IMR-90 (cell line): ENCODE results near the gene CDC42EP3. TPM values are rescaled to one million over a fixed set of nuclear protein-coding genes. Genes with fewer than 3 reads are reported as not detected.

Source experiments
- ATAC-seq: fragments of 200-7000 bp; cut with Tn5 transposase; 2 replicates; pipeline ENCODE4 v1.9.1; 2020; ENCODE audit warnings: low read depth, mild to moderate bottlenecking, moderate library complexity
- BruUV-seq: library from RNA; stranded (reverse); fragments of 400-500 nt; replicated peaks from 2 replicates; lab custom pipeline; 2021; lab: Mats Ljungman, UMichigan
- CTCF ChIA-PET: fragments of 300-600 bp; formaldehyde crosslinking; extraction: SDS; loops from one replicate; lab custom pipeline; 2021; ENCODE audit warnings: antibody characterized with exemption; lab: Yijun Ruan, JAX
- POLR2A ChIA-PET: fragments of 300-600 bp; sonication (Branson Sonifier 250); formaldehyde crosslinking; loops from one replicate; lab custom pipeline; 2022; ENCODE audit warnings: antibody characterized with exemption; ENCODE audit not compliant: unreplicated experiment; lab: Charles Lee
- DNase-seq: peaks from one replicate; pipeline ENCODE4 v3.0.0; 2013
- H2AFZ ChIP-seq: replicated peaks from 2 replicates; pipeline ENCODE3; 2013; ENCODE audit warnings: low read length, mild to moderate bottlenecking; ENCODE audit not compliant: poor library complexity
- H2AK5ac ChIP-seq: 2 replicates; pipeline ENCODE4 v1.6.1; 2013; ENCODE audit warnings: low read depth, low read length, inconsistent platforms
- H2AK9ac ChIP-seq: replicated peaks from 2 replicates; pipeline ENCODE3; 2013; ENCODE audit warnings: mild to moderate bottlenecking, low read depth, low read length, moderate library complexity; ENCODE audit not compliant: poor library complexity
- H2BK120ac ChIP-seq: 2 replicates; pipeline ENCODE4 v1.6.1; 2013; ENCODE audit warnings: low read depth, low read length, inconsistent platforms
- H2BK15ac ChIP-seq: 3 replicates; pipeline ENCODE4 v1.6.1; 2013; ENCODE audit warnings: low read depth, low read length, inconsistent platforms
- H2BK20ac ChIP-seq: 2 replicates; pipeline ENCODE4 v1.6.1; 2013; ENCODE audit warnings: low read depth, mild to moderate bottlenecking, inconsistent platforms, low read length, moderate library complexity
- H2BK5ac ChIP-seq: 2 replicates; pipeline ENCODE4 v1.6.1; 2013; ENCODE audit warnings: mild to moderate bottlenecking, low read depth, low read length, inconsistent platforms; ENCODE audit not compliant: poor library complexity, severe bottlenecking
- H3K14ac ChIP-seq: replicated peaks from 2 replicates; pipeline ENCODE4 v1.6.1; 2013; ENCODE audit warnings: low read depth, low read length, inconsistent platforms
- H3K18ac ChIP-seq: 2 replicates; pipeline ENCODE4 v1.6.1; 2013; ENCODE audit warnings: low read depth, low read length, control low read depth
- H3K23ac ChIP-seq: 2 replicates; pipeline ENCODE4 v1.6.1; 2013; ENCODE audit warnings: low read depth, low read length, inconsistent platforms
- H3K27ac ChIP-seq: 2 replicates; pipeline ENCODE4 v1.5.1; 2013; ENCODE audit warnings: mild to moderate bottlenecking, control low read depth, low read length; ENCODE audit not compliant: insufficient read depth
- H3K27me3 ChIP-seq: 2 replicates; pipeline ENCODE4 v1.6.1; 2013; ENCODE audit warnings: low read length; ENCODE audit not compliant: control insufficient read depth, insufficient read depth
- H3K36me3 ChIP-seq: 2 replicates; pipeline ENCODE4 v1.6.1; 2013; ENCODE audit warnings: low read length, mixed read lengths; ENCODE audit not compliant: control insufficient read depth, insufficient read depth
- H3K4ac ChIP-seq: 2 replicates; pipeline ENCODE4 v1.6.1; 2013; ENCODE audit warnings: low read depth, low read length, inconsistent platforms
- H3K4me1 ChIP-seq: 2 replicates; pipeline ENCODE4 v1.6.1; 2013; ENCODE audit warnings: low read length, mixed read lengths; ENCODE audit not compliant: control insufficient read depth, insufficient read depth
- H3K4me2 ChIP-seq: 2 replicates; pipeline ENCODE4 v1.6.1; 2013; ENCODE audit warnings: low read depth, mild to moderate bottlenecking, control low read depth, low read length, moderate library complexity
- H3K4me3 ChIP-seq: 2 replicates; pipeline ENCODE4 v1.5.1; 2013; ENCODE audit warnings: low read depth, mild to moderate bottlenecking, control low read depth, low read length, moderate library complexity; ENCODE audit not compliant: insufficient read depth
- H3K56ac ChIP-seq: 2 replicates; pipeline ENCODE4 v1.6.1; 2013; ENCODE audit warnings: low read length, inconsistent platforms; ENCODE audit not compliant: insufficient read depth; ENCODE audit errors: extremely low read depth
- H3K79me1 ChIP-seq, 2 experiments: 2 replicates each; pipeline ENCODE4 v1.6.1; 2013; ENCODE audit warnings: low read length in 2 of 2, inconsistent platforms in 1 of 2, low read depth in 1 of 2
- H3K9ac ChIP-seq: 2 replicates; pipeline ENCODE4 v1.6.1; 2013; ENCODE audit warnings: low read depth, low read length, control low read depth
- H3K9me1 ChIP-seq: 2 replicates; pipeline ENCODE4 v1.6.1; 2013; ENCODE audit warnings: low read length, inconsistent platforms; ENCODE audit not compliant: insufficient read depth
- H3K9me3 ChIP-seq: 2 replicates; pipeline ENCODE4 v1.6.1; 2013; ENCODE audit warnings: low read length; ENCODE audit not compliant: control insufficient read depth, insufficient read depth
- H4K20me1 ChIP-seq: 2 replicates; pipeline ENCODE4 v1.6.1; 2013; ENCODE audit warnings: low read length, inconsistent platforms; ENCODE audit not compliant: insufficient read depth
- H4K5ac ChIP-seq: 2 replicates; pipeline ENCODE4 v1.6.1; 2013; ENCODE audit warnings: mild to moderate bottlenecking, low read depth, low read length, control low read depth
- H4K8ac ChIP-seq, 2 experiments: 2 replicates each; pipeline ENCODE4 v1.6.1; 2013; ENCODE audit warnings: low read depth in 2 of 2, low read length in 2 of 2, control low read depth in 1 of 2, inconsistent platforms in 1 of 2
- H4K91ac ChIP-seq: 2 replicates; pipeline ENCODE4 v1.6.1; 2013; ENCODE audit warnings: low read depth, low read length, inconsistent platforms; ENCODE audit not compliant: insufficient read depth
- BHLHE40 ChIP-seq: fragments of 150-350 bp; IDR thresholded peaks from 2 replicates; pipeline ENCODE4 v1.6.1; 2016; ENCODE audit warnings: mild to moderate bottlenecking, low read depth, low read length
- CEBPB ChIP-seq: IDR thresholded peaks from 2 replicates; pipeline ENCODE4 v1.6.1; 2012; ENCODE audit warnings: low read depth, low read length, improper control_type of control experiment
- CHD1 ChIP-seq: IDR thresholded peaks from 2 replicates; pipeline ENCODE4 v1.6.1; 2012; ENCODE audit warnings: low read depth, low read length, improper control_type of control experiment
- ELK1 ChIP-seq: fragments of 150-350 bp; IDR thresholded peaks from 2 replicates; pipeline ENCODE4 v1.6.1; 2016; ENCODE audit warnings: low read depth, mild to moderate bottlenecking, low read length, moderate library complexity, borderline replicate concordance
- FOS ChIP-seq: fragments of 150-350 bp; IDR thresholded peaks from 2 replicates; pipeline ENCODE4 v1.6.1; 2016; ENCODE audit warnings: low read depth, low read length
- MAFK ChIP-seq: IDR thresholded peaks from 2 replicates; pipeline ENCODE4 v1.6.1; 2012; ENCODE audit warnings: low read depth, low read length, improper control_type of control experiment
- MAZ ChIP-seq: IDR thresholded peaks from 2 replicates; pipeline ENCODE4 v1.6.1; 2012; ENCODE audit warnings: low read depth, mild to moderate bottlenecking, low read length, improper control_type of control experiment, moderate library complexity, borderline replicate concordance
- MXI1 ChIP-seq: IDR thresholded peaks from 2 replicates; pipeline ENCODE4 v1.6.1; 2012; ENCODE audit warnings: low read depth, mild to moderate bottlenecking, low read length, moderate library complexity, borderline replicate concordance
- NFE2L2 ChIP-seq: fragments of 150-350 bp; IDR thresholded peaks from 2 replicates; pipeline ENCODE4 v1.6.1; 2016; ENCODE audit warnings: low read depth, mild to moderate bottlenecking, low read length
- POLR2A ChIP-seq: IDR thresholded peaks from 2 replicates; pipeline ENCODE4 v1.6.1; 2012; ENCODE audit warnings: mild to moderate bottlenecking, low read depth, low read length
- RAD21 ChIP-seq: IDR thresholded peaks from 2 replicates; pipeline ENCODE4 v1.6.1; 2012; ENCODE audit warnings: low read length, improper control_type of control experiment
- RCOR1 ChIP-seq: IDR thresholded peaks from 2 replicates; pipeline ENCODE4 v1.6.1; 2012; ENCODE audit warnings: mild to moderate bottlenecking, low read length, improper control_type of control experiment; ENCODE audit not compliant: insufficient replicate concordance
- RFX5 ChIP-seq: IDR thresholded peaks from 2 replicates; pipeline ENCODE4 v1.8.0; 2012; ENCODE audit warnings: low read depth, mild to moderate bottlenecking, low read length, moderate library complexity
- SMC3 ChIP-seq: fragments of 150-350 bp; IDR thresholded peaks from 2 replicates; pipeline ENCODE4 v1.6.1; 2016; ENCODE audit warnings: low read depth, mild to moderate bottlenecking, antibody characterized with exemption, low read length, moderate library complexity
- WGBS, 2 experiments: methylation state at CpG; one replicate each; pipeline versions ENCODE4 v1.1.5 to v1.1.7; 2013; ENCODE audit warnings: missing lambda C conversion rate in 2 of 2; ENCODE audit not compliant: insufficient read length in 1 of 2; ENCODE audit errors: extremely low coverage in 2 of 2; 5-methylcytosine and 5-hydroxymethylcytosine counted together
- dilution Hi-C: fragments of 300-500 bp; cut with HindIII; formaldehyde crosslinking; loops from one replicate; pipeline ENCODE4 v1.14.3; 2018; ENCODE audit warnings: low sequenced_read_pairs; ENCODE audit not compliant: unreplicated experiment
- in situ Hi-C: fragments of 300-500 bp; cut with MboI; formaldehyde crosslinking; loops from 3 replicates; pipeline ENCODE4 v1.14.3; 2019; ENCODE audit warnings: low sequenced_read_pairs, inconsistent platforms, mixed read lengths
- intact Hi-C: fragments of 100-400 bp; cut with micrococcal nuclease; formaldehyde crosslinking; loops from 2 replicates; pipeline ENCODE4 v1.10.0; 2022
- polyA plus RNA-seq, 3 experiments: library from polyadenylated mRNA; depleted of rRNA; stranded (reverse); fragments of >200 nt; gene quantifications; 2 replicates each; pipeline ENCODE4 v1.2.3, GENCODE V29; 2012; ENCODE audit warnings: low replicate concordance in 1 of 3
- total RNA-seq: library from RNA; depleted of rRNA; stranded (reverse); fragments of >200 nt; gene quantifications from 2 replicates; pipeline ENCODE4 v1.2.3, GENCODE V29; 2012
- TF ChIP-seq, protein P1 (sequence below): conservative IDR thresholded peaks from 2 replicates; pipeline ENCODE4 v1.5.1; 2012; ENCODE audit warnings: mild to moderate bottlenecking, low read depth, low read length, improper control_type of control experiment
- TF ChIP-seq, protein P2 (sequence below): fragments of 150-350 bp; IDR thresholded peaks from 2 replicates; pipeline ENCODE4 v1.6.1; 2017; ENCODE audit warnings: mild to moderate bottlenecking, antibody characterized with exemption, low read length, low read depth

CDC42EP3 gene
- total and polyA plus RNA-seq, 2 of the 4 experiments (the other 2 are of a cell fraction): 167 to 193 TPM

DNA sequence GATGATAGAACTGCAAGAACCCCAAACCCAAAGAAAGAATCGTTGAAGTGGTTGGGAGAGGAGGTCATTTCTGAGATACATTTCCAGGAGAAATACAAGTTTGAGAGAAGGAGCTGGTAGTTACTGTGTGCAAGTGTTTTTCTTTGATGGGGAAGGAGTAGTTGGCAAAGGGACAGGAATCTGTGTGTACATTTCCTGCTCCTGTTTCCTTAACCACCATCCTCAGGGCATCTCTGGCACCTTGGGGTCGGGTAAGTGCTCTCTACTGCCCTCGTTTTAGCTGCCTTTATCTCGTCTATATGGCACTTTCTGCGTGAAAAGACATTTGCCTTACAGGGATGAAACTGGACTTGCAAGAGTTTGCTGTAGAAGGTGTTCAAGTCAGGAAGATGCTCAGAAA, 27.3 kb downstream of the CDC42EP3 start:
- no peak overlapping the region for H3K4ac ChIP-seq
- no peak overlapping the region for H3K4me3 ChIP-seq
- H3K27ac ChIP-seq: no peak overlapping the region
- no peak overlapping the region for H2AK9ac ChIP-seq
- no peak overlapping the region for H3K4me2 ChIP-seq
- H4K5ac ChIP-seq: no peak overlapping the region
- POLR2A ChIA-PET: interaction anchor here (0.6 kb wide), 3 partner anchors 185 to 604 kb away, joined by 3 read pairs; no protein-coding TSS in a partner anchor
- H4K91ac ChIP-seq: no peak overlapping the region
- peaks cover 55% of the 10 kb centered on the region for H3K36me3 ChIP-seq
- peaks cover 37% of the 10 kb centered on the region for H3K9me1 ChIP-seq
- H3K79me1 ChIP-seq: peaks cover 27 to 79% of the 10 kb centered on the region in 2 experiments
- no peak overlapping the region for H4K8ac ChIP-seq
- H3K56ac ChIP-seq: no peak overlapping the region
- H2BK120ac ChIP-seq: no peak overlapping the region
- no peak overlapping the region for H2AFZ ChIP-seq
- no peak overlapping the region for H2BK20ac ChIP-seq
- no peak overlapping the region for H2AK5ac ChIP-seq
- peak overlapping the region; percentile 43; the same call in 1 of the 2 replicates for H3K14ac ChIP-seq
- in situ Hi-C loops: no loop called here
- H2BK5ac ChIP-seq: no peak overlapping the region
- no TSS peak for BruUV-seq
- H3K4me1 ChIP-seq: peaks cover 31% of the 10 kb centered on the region
- no peaks in the 10 kb centered on the region; the same call in 1 of the 2 replicates for H3K9me3 ChIP-seq
- WGBS, 2 experiments: no CpG with 5 or more reads among the region's 5 CpGs
- CTCF ChIA-PET: interaction anchor here (0.7 kb wide), 2 partner anchors 139 to 194 kb away, joined by 3 read pairs; no protein-coding TSS in a partner anchor
- no peak for DNase-seq
- H3K27me3 ChIP-seq: no peaks in the 10 kb centered on the region
- dilution Hi-C loops: no loop called here
- no peak for ATAC-seq
- H2BK15ac ChIP-seq: no peak overlapping the region
- intact Hi-C loops: no loop called here
- peaks cover 81% of the 10 kb centered on the region for H4K20me1 ChIP-seq
- TF ChIP-seq, protein P1, sequence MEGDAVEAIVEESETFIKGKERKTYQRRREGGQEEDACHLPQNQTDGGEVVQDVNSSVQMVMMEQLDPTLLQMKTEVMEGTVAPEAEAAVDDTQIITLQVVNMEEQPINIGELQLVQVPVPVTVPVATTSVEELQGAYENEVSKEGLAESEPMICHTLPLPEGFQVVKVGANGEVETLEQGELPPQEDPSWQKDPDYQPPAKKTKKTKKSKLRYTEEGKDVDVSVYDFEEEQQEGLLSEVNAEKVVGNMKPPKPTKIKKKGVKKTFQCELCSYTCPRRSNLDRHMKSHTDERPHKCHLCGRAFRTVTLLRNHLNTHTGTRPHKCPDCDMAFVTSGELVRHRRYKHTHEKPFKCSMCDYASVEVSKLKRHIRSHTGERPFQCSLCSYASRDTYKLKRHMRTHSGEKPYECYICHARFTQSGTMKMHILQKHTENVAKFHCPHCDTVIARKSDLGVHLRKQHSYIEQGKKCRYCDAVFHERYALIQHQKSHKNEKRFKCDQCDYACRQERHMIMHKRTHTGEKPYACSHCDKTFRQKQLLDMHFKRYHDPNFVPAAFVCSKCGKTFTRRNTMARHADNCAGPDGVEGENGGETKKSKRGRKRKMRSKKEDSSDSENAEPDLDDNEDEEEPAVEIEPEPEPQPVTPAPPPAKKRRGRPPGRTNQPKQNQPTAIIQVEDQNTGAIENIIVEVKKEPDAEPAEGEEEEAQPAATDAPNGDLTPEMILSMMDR: no peak
- no peak for TF ChIP-seq RCOR1
- TF ChIP-seq NFE2L2: no peak
- TF ChIP-seq FOS: no peak
- no peak for TF ChIP-seq RAD21
- TF ChIP-seq, protein P2, sequence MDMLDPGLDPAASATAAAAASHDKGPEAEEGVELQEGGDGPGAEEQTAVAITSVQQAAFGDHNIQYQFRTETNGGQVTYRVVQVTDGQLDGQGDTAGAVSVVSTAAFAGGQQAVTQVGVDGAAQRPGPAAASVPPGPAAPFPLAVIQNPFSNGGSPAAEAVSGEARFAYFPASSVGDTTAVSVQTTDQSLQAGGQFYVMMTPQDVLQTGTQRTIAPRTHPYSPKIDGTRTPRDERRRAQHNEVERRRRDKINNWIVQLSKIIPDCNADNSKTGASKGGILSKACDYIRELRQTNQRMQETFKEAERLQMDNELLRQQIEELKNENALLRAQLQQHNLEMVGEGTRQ: no peak
- no peak for TF ChIP-seq MAZ
- no peak for TF ChIP-seq POLR2A
- TF ChIP-seq MXI1: no peak
- TF ChIP-seq SMC3: no peak
- no peak for TF ChIP-seq CHD1
- TF ChIP-seq ELK1: no peak
- no peak for TF ChIP-seq BHLHE40
- no peak for TF ChIP-seq RFX5
- TF ChIP-seq MAFK: no peak
- TF ChIP-seq CEBPB: no peak
- H3K9ac ChIP-seq: no peak overlapping the region
- H3K18ac ChIP-seq: no peak overlapping the region
- no peak overlapping the region for H3K23ac ChIP-seq
